ENCODE data around the gene FSTL4. TPM values are rescaled to one million over a fixed set of nuclear protein-coding genes. Genes with fewer than 3 reads are reported as not detected.

The FSTL4 gene
- polyA plus RNA-seq, 1 of the 3 experiments (the other 2 are of a cell fraction): not detected

DNA sequence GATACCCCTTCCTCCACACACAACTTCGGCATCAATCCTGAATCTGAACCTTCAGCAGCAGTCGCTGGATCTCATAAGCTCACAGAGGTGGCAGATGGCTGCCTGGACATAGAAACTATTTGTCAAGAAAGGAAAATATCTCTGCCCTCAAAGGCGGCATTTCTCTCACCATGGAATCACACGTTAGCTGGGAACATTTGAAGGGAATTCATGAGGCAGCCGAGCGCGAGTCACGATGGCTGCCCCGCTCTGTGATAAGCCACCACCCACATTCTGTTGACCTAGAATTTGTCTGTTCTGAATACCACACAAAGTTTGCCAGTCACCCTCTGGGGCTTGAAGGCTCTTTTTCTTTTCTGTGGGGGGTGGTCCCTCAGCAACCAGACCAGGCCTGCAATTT, 157.9 kb downstream of the FSTL4 start:
- 82% methylated on average over 8 of the region's 9 CpGs for WGBS (ENCODE audit: low lambda C conversion rate)

DNA sequence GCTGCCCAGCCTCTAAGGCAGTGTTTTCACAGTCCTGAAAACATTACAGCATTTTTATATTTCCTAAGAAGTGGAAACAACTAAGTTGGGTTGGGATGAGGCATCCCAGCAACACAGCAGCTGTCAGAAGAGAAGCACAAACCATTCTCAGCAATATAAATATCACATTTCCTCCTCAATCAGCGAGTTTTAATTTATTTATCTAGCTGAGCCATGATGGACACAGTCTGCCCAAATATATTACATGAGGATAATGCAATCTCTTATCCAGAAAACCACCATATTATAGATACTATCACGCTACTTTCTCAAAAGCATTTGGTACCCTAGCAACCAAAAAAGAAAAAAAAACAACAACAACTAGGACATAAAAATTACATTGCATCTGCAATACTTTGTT, 158.5 kb downstream of the FSTL4 start:
- peak; percentile 75 for DNase-seq
- WGBS (ENCODE audit: low lambda C conversion rate): 33% methylated on average over 2 of the region's 2 CpGs
- POLR2A ChIA-PET: no interaction called here
- peak overlapping the region in 1 of 2 experiments; percentile 53; a peak in 2 of 4 replicates for H3K27ac ChIP-seq (ENCODE audit: low read depth in 2 of 2, low read length in 1 of 2)
- no peaks in the 10 kb centered on the region for H3K36me3 ChIP-seq (replicated peaks in 1 of 2; ENCODE audit: control insufficient read depth in 1 of 2, insufficient read depth in 2 of 2, low read length in 1 of 2)
- no peaks in the 10 kb centered on the region for H3K9me2 ChIP-seq
- no peak overlapping the region for H3K4me3 ChIP-seq (ENCODE audit: low read depth in 2 of 2, low read length in 1 of 2)
- H3K9me3 ChIP-seq: no peaks in the 10 kb centered on the region
- no peaks in the 10 kb centered on the region for H3K27me3 ChIP-seq (ENCODE audit: insufficient read depth)
- H3K4me1 ChIP-seq (ENCODE audit: control insufficient read depth in 1 of 2, insufficient read depth in 2 of 2, low read depth in 1 of 2, low read length in 1 of 2): peaks cover 15 to 47% of the 10 kb centered on the region in 2 experiments
- H4K20me1 ChIP-seq (ENCODE audit: insufficient read depth): no peaks in the 10 kb centered on the region
- CTCF ChIA-PET: interaction anchor here (0.7 to 5.0 kb wide), 4 partner anchors 8 to 415 kb away, joined by 3 to 32 read pairs (median 4); no protein-coding TSS in a partner anchor
- peaks cover 19% of the 10 kb centered on the region for H3F3A ChIP-seq (replicated peaks; ENCODE audit: insufficient read depth)
- H3K4me2 ChIP-seq: no peak overlapping the region
- no peaks in the 10 kb centered on the region for H3K79me2 ChIP-seq (ENCODE audit: insufficient read depth)
- H3K9ac ChIP-seq: no peak overlapping the region
- no peak overlapping the region for H2AFZ ChIP-seq (ENCODE audit: low read depth)
- TF ChIP-seq TAF1 (IDR thresholded peaks at IDR 0.05; ENCODE audit: borderline replicate concordance, low read depth, low read length) (no peak), NRF1 (IDR thresholded peaks at IDR 0.05; ENCODE audit: low read depth, low read length) (no peak), GABPA (IDR thresholded peaks at IDR 0.05; ENCODE audit: low read depth) (no peak), CHD2 (IDR thresholded peaks at IDR 0.05; ENCODE audit: low read length, partially characterized antibody) (peak; percentile 37), FOXJ3 (CRISPR knock-in tag; IDR thresholded peaks at IDR 0.05) (peak; percentile 60), POLR2AphosphoS5 (IDR thresholded peaks at IDR 0.05; ENCODE audit: low read depth, low read length) (peak; percentile 52; the same call in 1 of the 2 replicates), EZH2phosphoT487 (IDR thresholded peaks at IDR 0.05; ENCODE audit: borderline replicate concordance, low read depth) (no peak), MEF2A (IDR thresholded peaks at IDR 0.05; ENCODE audit: borderline replicate concordance, low read depth) (no peak), GATA2 (CRISPR knock-in tag; IDR thresholded peaks at IDR 0.05) (peak; percentile 87), MXI1 (IDR thresholded peaks at IDR 0.05; ENCODE audit: low read depth, low read length) (peak; percentile 41; the same call in 1 of the 2 replicates), RFX5 (IDR thresholded peaks at IDR 0.05; ENCODE audit: low read length) (no peak), SMC3 (IDR thresholded peaks at IDR 0.05; ENCODE audit: low read depth, low read length) (no peak), YY1 (IDR thresholded peaks at IDR 0.05; ENCODE audit: low read depth) (no peak), RAD21 (IDR thresholded peaks at IDR 0.05; ENCODE audit: low read length) (no peak)
- TF ChIP-seq, protein P1, sequence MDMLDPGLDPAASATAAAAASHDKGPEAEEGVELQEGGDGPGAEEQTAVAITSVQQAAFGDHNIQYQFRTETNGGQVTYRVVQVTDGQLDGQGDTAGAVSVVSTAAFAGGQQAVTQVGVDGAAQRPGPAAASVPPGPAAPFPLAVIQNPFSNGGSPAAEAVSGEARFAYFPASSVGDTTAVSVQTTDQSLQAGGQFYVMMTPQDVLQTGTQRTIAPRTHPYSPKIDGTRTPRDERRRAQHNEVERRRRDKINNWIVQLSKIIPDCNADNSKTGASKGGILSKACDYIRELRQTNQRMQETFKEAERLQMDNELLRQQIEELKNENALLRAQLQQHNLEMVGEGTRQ (IDR thresholded peaks at IDR 0.05; ENCODE audit: borderline replicate concordance, low read depth, low read length): no peak
- TF ChIP-seq, protein P2, sequence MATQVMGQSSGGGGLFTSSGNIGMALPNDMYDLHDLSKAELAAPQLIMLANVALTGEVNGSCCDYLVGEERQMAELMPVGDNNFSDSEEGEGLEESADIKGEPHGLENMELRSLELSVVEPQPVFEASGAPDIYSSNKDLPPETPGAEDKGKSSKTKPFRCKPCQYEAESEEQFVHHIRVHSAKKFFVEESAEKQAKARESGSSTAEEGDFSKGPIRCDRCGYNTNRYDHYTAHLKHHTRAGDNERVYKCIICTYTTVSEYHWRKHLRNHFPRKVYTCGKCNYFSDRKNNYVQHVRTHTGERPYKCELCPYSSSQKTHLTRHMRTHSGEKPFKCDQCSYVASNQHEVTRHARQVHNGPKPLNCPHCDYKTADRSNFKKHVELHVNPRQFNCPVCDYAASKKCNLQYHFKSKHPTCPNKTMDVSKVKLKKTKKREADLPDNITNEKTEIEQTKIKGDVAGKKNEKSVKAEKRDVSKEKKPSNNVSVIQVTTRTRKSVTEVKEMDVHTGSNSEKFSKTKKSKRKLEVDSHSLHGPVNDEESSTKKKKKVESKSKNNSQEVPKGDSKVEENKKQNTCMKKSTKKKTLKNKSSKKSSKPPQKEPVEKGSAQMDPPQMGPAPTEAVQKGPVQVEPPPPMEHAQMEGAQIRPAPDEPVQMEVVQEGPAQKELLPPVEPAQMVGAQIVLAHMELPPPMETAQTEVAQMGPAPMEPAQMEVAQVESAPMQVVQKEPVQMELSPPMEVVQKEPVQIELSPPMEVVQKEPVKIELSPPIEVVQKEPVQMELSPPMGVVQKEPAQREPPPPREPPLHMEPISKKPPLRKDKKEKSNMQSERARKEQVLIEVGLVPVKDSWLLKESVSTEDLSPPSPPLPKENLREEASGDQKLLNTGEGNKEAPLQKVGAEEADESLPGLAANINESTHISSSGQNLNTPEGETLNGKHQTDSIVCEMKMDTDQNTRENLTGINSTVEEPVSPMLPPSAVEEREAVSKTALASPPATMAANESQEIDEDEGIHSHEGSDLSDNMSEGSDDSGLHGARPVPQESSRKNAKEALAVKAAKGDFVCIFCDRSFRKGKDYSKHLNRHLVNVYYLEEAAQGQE (IDR thresholded peaks at IDR 0.05; ENCODE audit: low read depth, low read length): no peak
- TF ChIP-seq, protein P3, sequence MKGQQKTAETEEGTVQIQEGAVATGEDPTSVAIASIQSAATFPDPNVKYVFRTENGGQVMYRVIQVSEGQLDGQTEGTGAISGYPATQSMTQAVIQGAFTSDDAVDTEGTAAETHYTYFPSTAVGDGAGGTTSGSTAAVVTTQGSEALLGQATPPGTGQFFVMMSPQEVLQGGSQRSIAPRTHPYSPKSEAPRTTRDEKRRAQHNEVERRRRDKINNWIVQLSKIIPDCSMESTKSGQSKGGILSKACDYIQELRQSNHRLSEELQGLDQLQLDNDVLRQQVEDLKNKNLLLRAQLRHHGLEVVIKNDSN (IDR thresholded peaks at IDR 0.05; ENCODE audit: borderline replicate concordance, low read depth): no peak
- TF ChIP-seq, protein P4, sequence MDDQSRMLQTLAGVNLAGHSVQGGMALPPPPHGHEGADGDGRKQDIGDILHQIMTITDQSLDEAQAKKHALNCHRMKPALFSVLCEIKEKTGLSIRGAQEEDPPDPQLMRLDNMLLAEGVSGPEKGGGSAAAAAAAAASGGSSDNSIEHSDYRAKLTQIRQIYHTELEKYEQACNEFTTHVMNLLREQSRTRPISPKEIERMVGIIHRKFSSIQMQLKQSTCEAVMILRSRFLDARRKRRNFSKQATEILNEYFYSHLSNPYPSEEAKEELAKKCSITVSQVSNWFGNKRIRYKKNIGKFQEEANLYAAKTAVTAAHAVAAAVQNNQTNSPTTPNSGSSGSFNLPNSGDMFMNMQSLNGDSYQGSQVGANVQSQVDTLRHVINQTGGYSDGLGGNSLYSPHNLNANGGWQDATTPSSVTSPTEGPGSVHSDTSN (IDR thresholded peaks at IDR 0.05): peak; percentile 69
- TF ChIP-seq, protein P5, sequence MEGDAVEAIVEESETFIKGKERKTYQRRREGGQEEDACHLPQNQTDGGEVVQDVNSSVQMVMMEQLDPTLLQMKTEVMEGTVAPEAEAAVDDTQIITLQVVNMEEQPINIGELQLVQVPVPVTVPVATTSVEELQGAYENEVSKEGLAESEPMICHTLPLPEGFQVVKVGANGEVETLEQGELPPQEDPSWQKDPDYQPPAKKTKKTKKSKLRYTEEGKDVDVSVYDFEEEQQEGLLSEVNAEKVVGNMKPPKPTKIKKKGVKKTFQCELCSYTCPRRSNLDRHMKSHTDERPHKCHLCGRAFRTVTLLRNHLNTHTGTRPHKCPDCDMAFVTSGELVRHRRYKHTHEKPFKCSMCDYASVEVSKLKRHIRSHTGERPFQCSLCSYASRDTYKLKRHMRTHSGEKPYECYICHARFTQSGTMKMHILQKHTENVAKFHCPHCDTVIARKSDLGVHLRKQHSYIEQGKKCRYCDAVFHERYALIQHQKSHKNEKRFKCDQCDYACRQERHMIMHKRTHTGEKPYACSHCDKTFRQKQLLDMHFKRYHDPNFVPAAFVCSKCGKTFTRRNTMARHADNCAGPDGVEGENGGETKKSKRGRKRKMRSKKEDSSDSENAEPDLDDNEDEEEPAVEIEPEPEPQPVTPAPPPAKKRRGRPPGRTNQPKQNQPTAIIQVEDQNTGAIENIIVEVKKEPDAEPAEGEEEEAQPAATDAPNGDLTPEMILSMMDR (IDR thresholded peaks at IDR 0.05): no peak

More for the DNA sequence above, 157.9 kb downstream of the FSTL4 start:
- Histone ChIP-seq H3F3A (replicated peaks; ENCODE audit: insufficient read depth) (peaks cover 19% of the 10 kb centered on the region), H3K4me3 (ENCODE audit: low read depth in 2 of 2, low read length in 1 of 2) (no peak overlapping the region), H3K4me2 (no peak overlapping the region), H3K27me3 (ENCODE audit: insufficient read depth) (no peaks in the 10 kb centered on the region), H4K20me1 (ENCODE audit: insufficient read depth) (no peaks in the 10 kb centered on the region), H3K79me2 (ENCODE audit: insufficient read depth) (no peaks in the 10 kb centered on the region), H2AFZ (ENCODE audit: low read depth) (no peak overlapping the region), H3K9ac (no peak overlapping the region), H3K9me2 (no peaks in the 10 kb centered on the region), H3K27ac (ENCODE audit: low read depth in 2 of 2, low read length in 1 of 2) (no peak overlapping the region; a peak in 1 of 4 replicates), H3K36me3 (replicated peaks in 1 of 2; ENCODE audit: control insufficient read depth in 1 of 2, insufficient read depth in 2 of 2, low read length in 1 of 2) (no peaks in the 10 kb centered on the region), H3K9me3 (no peaks in the 10 kb centered on the region), H3K4me1 (ENCODE audit: control insufficient read depth in 1 of 2, insufficient read depth in 2 of 2, low read depth in 1 of 2, low read length in 1 of 2) (peaks cover 15 to 52% of the 10 kb centered on the region in 2 experiments)
- ChIA-PET POLR2A (no interaction called here), CTCF (interaction anchor here (0.7 to 5.0 kb wide), 3 partner anchors 30 to 415 kb away, joined by 3 to 32 read pairs (median 3); no protein-coding TSS in a partner anchor)
- DNase-seq: no peak
- TF ChIP-seq SMC3 (IDR thresholded peaks at IDR 0.05; ENCODE audit: low read depth, low read length) (no peak), NRF1 (IDR thresholded peaks at IDR 0.05; ENCODE audit: low read depth, low read length) (no peak)

Data from SK-N-SH (cell line).